DOHH2 (cell line): ENCODE measurements around the gene RAB28.

Source experiments
- CTCF ChIP-seq: fragments of 200-600 bp; sonication (generic); IDR thresholded peaks from one replicate; pipeline ENCODE4 v1.5.1; 2014; ENCODE audit warnings: antibody characterized with exemption, mild to moderate bottlenecking, low read depth, low read length; ENCODE audit not compliant: poor library complexity, severe bottlenecking
- EZH2phosphoT487 ChIP-seq: fragments of 200-600 bp; sonication (generic); IDR thresholded peaks from 2 replicates; pipeline ENCODE4 v1.6.1; 2017; ENCODE audit warnings: borderline replicate concordance, mild to moderate bottlenecking, antibody characterized with exemption, low read length, moderate library complexity, mixed read lengths

- no peak for TF ChIP-seq CTCF
- TF ChIP-seq EZH2phosphoT487: no peak
Measured at GRCh38 chr4:13325744-13326143, 158.4 kb downstream of the RAB28 start.
